Measurements from ENCODE around the gene RGS9. TPM values are rescaled to one million over a fixed set of nuclear protein-coding genes. Genes with fewer than 3 reads are reported as not detected.
"Not testable (repeated sequence)": the region's sequence is repeated elsewhere in the genome, so short reads cannot be mapped to it uniquely, and the experiment has no call there.

Gene RGS9
- total RNA-seq = 2.5 and 2.8 TPM in 2 replicates
- long read RNA-seq, partial matches to known transcripts = 0 of 1 reads
- long read RNA-seq, other reads (novel, unspliced or antisense) = 0 of 1 reads

DNA sequence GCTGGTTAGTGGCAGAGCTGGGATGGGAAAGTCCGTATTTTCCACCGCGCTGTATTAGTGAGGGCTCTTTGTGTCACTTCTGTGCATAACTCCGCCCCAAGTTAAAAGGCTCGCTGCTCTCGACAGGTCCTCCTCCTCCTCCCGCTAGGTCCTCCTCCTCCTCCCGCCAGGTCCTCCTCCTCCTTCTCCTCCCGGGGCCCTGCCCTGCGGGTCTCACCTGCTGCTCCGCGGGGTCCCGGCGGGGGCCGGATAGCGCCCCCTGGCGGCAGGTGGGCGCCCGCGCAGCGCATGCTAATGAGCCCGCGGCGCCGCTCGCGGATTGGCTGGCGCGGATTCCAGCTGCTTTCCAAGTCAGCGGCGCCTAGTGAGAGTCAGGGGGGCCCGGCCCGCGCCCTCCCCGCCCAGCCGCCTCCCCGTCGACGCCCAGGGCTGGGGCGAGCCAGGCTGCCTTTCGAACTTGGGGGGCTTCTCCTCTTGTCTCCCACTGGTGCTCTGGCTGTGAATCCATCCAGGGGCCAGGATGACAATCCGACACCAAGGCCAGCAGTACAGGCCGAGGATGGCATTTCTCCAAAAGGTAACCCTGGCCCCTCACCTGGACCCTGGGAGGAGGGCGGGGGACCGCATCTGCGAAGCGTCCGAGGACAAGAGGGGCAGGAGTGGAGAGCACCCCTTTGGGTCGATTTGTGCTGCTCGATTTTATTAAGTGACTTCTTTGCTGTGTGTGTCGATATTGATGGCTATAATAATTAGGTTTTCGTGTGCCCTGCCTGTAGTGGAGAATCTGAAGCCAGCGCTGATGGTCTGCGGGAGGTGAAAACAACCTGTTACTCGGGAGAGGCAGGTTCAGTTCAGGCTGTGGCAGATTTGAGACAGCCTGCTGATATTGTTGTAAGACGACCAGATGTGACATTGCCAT, at the start of gene RGS9:
Gene RGS9 (plus strand): TSS at position 350 of the 919 bp plus-strand sequence. CDS start 171 bp downstream, at position 521.
- peak; percentile 78 for DNase-seq (ENCODE audit: low read depth, low spot score)
- Mint-ChIP-seq H3K4me3 (peak within 1 kb of the TSS; percentile 78), H3K9me3 (no peaks in the 10 kb centered on the region), H3K27me3 (ENCODE audit: low read depth) (peaks cover 53% of the 10 kb centered on the region), H3K27ac (ENCODE audit: unreplicated experiment) (no peak within 1 kb of the TSS), H3K36me3 (ENCODE audit: low read depth) (no peaks in the 10 kb centered on the region), H3K4me1 (peaks cover 30% of the 10 kb centered on the region)
- TF ChIP-seq, protein P1, sequence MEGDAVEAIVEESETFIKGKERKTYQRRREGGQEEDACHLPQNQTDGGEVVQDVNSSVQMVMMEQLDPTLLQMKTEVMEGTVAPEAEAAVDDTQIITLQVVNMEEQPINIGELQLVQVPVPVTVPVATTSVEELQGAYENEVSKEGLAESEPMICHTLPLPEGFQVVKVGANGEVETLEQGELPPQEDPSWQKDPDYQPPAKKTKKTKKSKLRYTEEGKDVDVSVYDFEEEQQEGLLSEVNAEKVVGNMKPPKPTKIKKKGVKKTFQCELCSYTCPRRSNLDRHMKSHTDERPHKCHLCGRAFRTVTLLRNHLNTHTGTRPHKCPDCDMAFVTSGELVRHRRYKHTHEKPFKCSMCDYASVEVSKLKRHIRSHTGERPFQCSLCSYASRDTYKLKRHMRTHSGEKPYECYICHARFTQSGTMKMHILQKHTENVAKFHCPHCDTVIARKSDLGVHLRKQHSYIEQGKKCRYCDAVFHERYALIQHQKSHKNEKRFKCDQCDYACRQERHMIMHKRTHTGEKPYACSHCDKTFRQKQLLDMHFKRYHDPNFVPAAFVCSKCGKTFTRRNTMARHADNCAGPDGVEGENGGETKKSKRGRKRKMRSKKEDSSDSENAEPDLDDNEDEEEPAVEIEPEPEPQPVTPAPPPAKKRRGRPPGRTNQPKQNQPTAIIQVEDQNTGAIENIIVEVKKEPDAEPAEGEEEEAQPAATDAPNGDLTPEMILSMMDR (conservative IDR thresholded peaks at IDR 0.05) = peak; percentile 99

DNA sequence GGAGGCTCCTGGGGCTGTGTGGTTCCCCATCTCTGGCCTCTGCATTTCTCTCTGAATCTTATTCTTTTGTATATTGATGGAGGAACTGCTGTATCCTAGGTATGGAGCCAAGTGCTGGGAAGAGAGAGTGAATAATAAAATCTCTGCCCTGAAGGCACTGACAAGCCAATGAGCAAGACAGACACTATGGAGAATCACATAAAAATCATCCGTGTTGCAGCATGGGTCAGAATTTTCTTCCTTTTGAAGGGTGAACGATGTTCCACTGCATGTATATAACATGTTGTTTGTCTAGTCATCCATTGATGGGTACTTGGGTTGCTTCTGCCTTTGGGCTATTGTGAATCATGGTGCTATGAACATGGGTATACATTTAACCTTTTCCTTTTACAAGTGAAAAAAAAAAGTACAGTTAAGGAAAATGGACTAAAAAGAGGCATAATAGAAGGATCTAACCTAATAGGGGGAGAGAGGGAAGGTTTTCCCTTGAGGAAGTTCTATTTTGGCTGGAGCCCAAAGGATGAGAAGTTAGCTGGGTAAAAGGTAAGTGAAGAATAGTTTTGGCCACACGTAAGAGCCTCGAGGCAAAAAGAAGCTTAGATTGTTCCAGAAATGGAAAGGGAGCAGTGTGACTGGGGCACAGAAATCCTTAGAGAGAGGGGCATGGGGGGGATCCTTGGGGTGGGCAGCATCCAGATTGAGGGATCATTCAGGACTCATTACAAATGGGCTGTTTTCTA, 48.4 kb upstream of the RGS9 start:
- H3K4me1 Mint-ChIP-seq = no peaks in the 10 kb centered on the region
- H3K36me3 Mint-ChIP-seq (ENCODE audit: low read depth) = no peaks in the 10 kb centered on the region
- no peak overlapping the region for H3K4me3 Mint-ChIP-seq
- no peak overlapping the region for H3K27ac Mint-ChIP-seq (ENCODE audit: unreplicated experiment)
- H3K27me3 Mint-ChIP-seq (ENCODE audit: low read depth) = peaks cover 57% of the 10 kb centered on the region
- no peak for DNase-seq (ENCODE audit: low read depth, low spot score)
- TF ChIP-seq, protein P1 (conservative IDR thresholded peaks at IDR 0.05) = no peak
- H3K9me3 Mint-ChIP-seq = no peaks in the 10 kb centered on the region

DNA sequence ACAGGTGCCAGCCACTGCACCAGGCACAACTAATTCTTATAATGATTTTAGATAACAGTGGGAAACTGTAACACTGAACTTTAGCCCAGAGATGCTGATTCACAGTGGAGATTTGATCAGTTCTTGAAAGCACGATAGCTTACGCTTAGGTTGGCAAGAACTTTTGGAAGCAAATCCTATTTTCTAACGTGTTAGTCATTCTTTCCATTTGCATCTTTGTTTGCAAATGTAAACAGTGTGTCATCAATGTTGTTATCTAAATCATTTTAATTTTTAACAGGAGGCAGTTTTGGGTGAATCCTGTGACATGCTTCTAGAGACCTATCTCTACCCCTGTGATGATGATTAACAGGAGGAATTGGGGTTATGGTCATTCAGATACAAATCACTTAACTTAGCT, 44.9 kb upstream of the RGS9 start:
- Mint-ChIP-seq H3K27ac (ENCODE audit: unreplicated experiment) (no peak overlapping the region), H3K27me3 (ENCODE audit: low read depth) (peaks cover 55% of the 10 kb centered on the region), H3K9me3 (peaks cover 5% of the 10 kb centered on the region), H3K36me3 (ENCODE audit: low read depth) (no peaks in the 10 kb centered on the region), H3K4me1 (no peaks in the 10 kb centered on the region), H3K4me3 (no peak overlapping the region)
- DNase-seq (ENCODE audit: low read depth, low spot score) = no peak
- TF ChIP-seq, protein P1 (conservative IDR thresholded peaks at IDR 0.05) = no peak

DNA sequence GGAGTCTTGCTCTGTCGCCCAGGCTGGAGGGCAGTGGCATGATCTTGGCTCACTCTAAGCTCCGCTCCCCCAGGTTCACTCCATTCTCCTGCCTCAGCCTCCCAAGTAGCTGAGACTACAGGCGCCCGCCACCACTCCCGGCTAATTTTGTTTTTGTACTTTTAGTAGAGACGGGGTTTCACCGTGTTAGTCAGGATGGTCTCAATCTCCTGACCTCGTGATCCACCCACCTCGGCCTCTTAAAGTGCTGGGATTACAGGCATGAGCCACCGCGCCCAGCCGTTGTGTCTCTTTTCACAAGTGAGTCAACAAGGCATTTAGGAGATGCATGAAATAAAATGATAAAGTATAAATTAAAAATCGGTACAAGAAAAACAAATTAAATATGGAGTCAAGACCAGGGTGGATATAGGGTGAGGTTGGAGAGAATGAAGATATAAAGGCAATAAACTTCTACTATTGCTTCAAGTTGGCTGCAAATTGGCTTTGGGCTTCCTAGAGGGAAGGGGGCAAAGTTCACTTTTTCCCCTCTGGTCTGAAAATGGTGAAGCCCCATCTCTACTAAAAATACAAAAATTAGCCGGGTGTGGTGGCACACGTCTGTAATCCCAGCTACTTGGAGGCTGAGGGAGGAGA, 44.3 kb upstream of the RGS9 start:
- not testable (repeated sequence) for DNase-seq (ENCODE audit: low read depth, low spot score); H3K4me1 Mint-ChIP-seq; H3K9me3 Mint-ChIP-seq; H3K4me3 Mint-ChIP-seq; H3K36me3 Mint-ChIP-seq (ENCODE audit: low read depth)
- H3K27me3 Mint-ChIP-seq (ENCODE audit: low read depth) = peaks cover 54% of the 10 kb centered on the region
- peak overlapping the region; percentile 62 for H3K27ac Mint-ChIP-seq (ENCODE audit: unreplicated experiment)

DNA sequence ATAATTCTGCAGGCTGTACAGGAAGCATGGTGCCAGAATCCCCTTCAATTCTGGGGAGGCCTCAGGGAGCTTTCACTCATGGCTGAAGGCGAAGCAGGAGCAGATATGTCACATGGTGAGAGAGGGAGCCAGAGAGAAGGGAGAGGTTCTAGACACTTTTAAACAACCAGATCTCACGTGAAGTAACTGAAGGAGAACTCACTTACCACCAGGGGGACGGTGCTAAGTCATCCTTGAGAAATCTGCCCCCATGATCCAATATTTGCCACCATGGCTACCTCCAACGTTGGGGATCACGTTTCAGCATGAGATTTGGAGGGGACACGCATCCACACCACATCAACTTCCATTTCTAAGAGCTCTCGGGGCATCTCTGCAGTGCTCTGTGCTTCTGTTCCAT, 43.2 kb upstream of the RGS9 start:
- Mint-ChIP-seq H3K9me3 (peaks cover 5% of the 10 kb centered on the region), H3K36me3 (ENCODE audit: low read depth) (no peaks in the 10 kb centered on the region), H3K4me3 (no peak overlapping the region), H3K4me1 (no peaks in the 10 kb centered on the region), H3K27ac (ENCODE audit: unreplicated experiment) (no peak overlapping the region), H3K27me3 (ENCODE audit: low read depth) (peaks cover 47% of the 10 kb centered on the region)
- no peak for DNase-seq (ENCODE audit: low read depth, low spot score)
- TF ChIP-seq, protein P1 (conservative IDR thresholded peaks at IDR 0.05) = peak; percentile 29

Data from neural crest cell (in vitro differentiated cells).